HG03558 (cell line): Measurements from ENCODE around the gene DCUN1D2.

ENCODE experiments used
- ATAC-seq: cut with Tn5 transposase; IDR thresholded peaks from one replicate; pipeline ENCODE4 v1.9.1; 2021; ENCODE audit warnings: moderate number of reproducible peaks; ENCODE audit not compliant: unreplicated experiment; ENCODE audit errors: extremely low read depth

DCUN1D2 gene

GRCh38 chr13:113428871-113429607 is 61.5 kb downstream of the DCUN1D2 start:
- ATAC-seq, result no peak

- ATAC-seq, result no peak
Observed at GRCh38 chr13:113428469-113428865, 62.0 kb downstream of the DCUN1D2 start.

GRCh38 chr13:113427562-113428468 is 62.7 kb downstream of the DCUN1D2 start:
- no peak for ATAC-seq

- no peak for ATAC-seq
Observed at GRCh38 chr13:113426591-113426986, 63.9 kb downstream of the DCUN1D2 start.

GRCh38 chr13:113425941-113426590 is 64.4 kb downstream of the DCUN1D2 start:
- ATAC-seq, result no peak

- ATAC-seq, result no peak
Observed at GRCh38 chr13:113423520-113424163, 66.9 kb downstream of the DCUN1D2 start.

- ATAC-seq, result no peak
Observed at GRCh38 chr13:113422807-113423519, 67.5 kb downstream of the DCUN1D2 start.

- no peak for ATAC-seq
Observed at GRCh38 chr13:113421673-113422270, 68.7 kb downstream of the DCUN1D2 start.

- no peak for ATAC-seq
Observed at GRCh38 chr13:113420833-113421600, 69.5 kb downstream of the DCUN1D2 start.

GRCh38 chr13:113420232-113420631 is 70.3 kb downstream of the DCUN1D2 start:
- no peak for ATAC-seq

GRCh38 chr13:113419531-113420193 is 70.8 kb downstream of the DCUN1D2 start:
- ATAC-seq, result no peak

GRCh38 chr13:113418722-113419049 is 71.8 kb downstream of the DCUN1D2 start:
- no peak for ATAC-seq

- ATAC-seq, result no peak
Observed at GRCh38 chr13:113417836-113418721, 72.4 kb downstream of the DCUN1D2 start.

GRCh38 chr13:113417008-113417751 is 73.3 kb downstream of the DCUN1D2 start:
- ATAC-seq, result no peak

GRCh38 chr13:113415825-113416224 is 74.7 kb downstream of the DCUN1D2 start:
- ATAC-seq, result no peak

GRCh38 chr13:113415032-113415431 is 75.5 kb downstream of the DCUN1D2 start:
- no peak for ATAC-seq

- ATAC-seq, result no peak
Observed at GRCh38 chr13:113414335-113414734, 76.2 kb downstream of the DCUN1D2 start.
